SK-N-SH treated with all-trans-retinoic acid at 6 μM for 48 hours (cell line): ENCODE results near the gene ARID1A.

Source experiments
- ARNTL ChIP-seq: fragments of 450-650 bp; formaldehyde crosslinking; IDR thresholded peaks from 2 replicates; pipeline ENCODE4 v1.5.0; 2020; ENCODE audit warnings: low read depth, mild to moderate bottlenecking, moderate library complexity, borderline replicate concordance
- CREB5 ChIP-seq: fragments of 250-450 bp; sonication (Bioruptor Pico); IDR thresholded peaks from 2 replicates; pipeline ENCODE4 v1.5.1; 2020; ENCODE audit warnings: low read depth, mild to moderate bottlenecking, moderate library complexity
- ESRRG ChIP-seq: fragments of 250-450 bp; sonication (Bioruptor Pico); IDR thresholded peaks from 2 replicates; pipeline ENCODE4 v1.6.1; 2021; ENCODE audit warnings: mild to moderate bottlenecking
- GLIS3 ChIP-seq: fragments of 250-450 bp; sonication (Bioruptor Pico); IDR thresholded peaks from 2 replicates; pipeline ENCODE4 v1.5.0; 2020; ENCODE audit warnings: mild to moderate bottlenecking, moderate library complexity
- PATZ1 ChIP-seq: fragments of 250-450 bp; sonication (Bioruptor Pico); IDR thresholded peaks from 2 replicates; pipeline ENCODE4 v1.8.0; 2020; ENCODE audit warnings: mild to moderate bottlenecking, moderate library complexity, borderline replicate concordance
- POU6F1 ChIP-seq: fragments of 250-450 bp; sonication (Bioruptor Pico); IDR thresholded peaks from 2 replicates; pipeline ENCODE4 v1.8.0; 2021; ENCODE audit warnings: low read depth, mild to moderate bottlenecking, moderate library complexity, borderline replicate concordance
- PPARA ChIP-seq: fragments of 250-450 bp; sonication (Bioruptor Pico); IDR thresholded peaks from 2 replicates; pipeline ENCODE4 v1.5.0; 2020; ENCODE audit warnings: mild to moderate bottlenecking, borderline replicate concordance
- RARB ChIP-seq: fragments of 250-450 bp; sonication (Bioruptor Pico); IDR thresholded peaks from 2 replicates; pipeline ENCODE4 v1.8.0; 2021; ENCODE audit warnings: mild to moderate bottlenecking, moderate library complexity
- TCF4 ChIP-seq: fragments of 250-450 bp; sonication (Bioruptor Pico); IDR thresholded peaks from 2 replicates; pipeline ENCODE4 v1.8.0; 2021; ENCODE audit warnings: mild to moderate bottlenecking, moderate library complexity, borderline replicate concordance
- TSHZ2 ChIP-seq: fragments of 250-450 bp; sonication (Bioruptor Pico); IDR thresholded peaks from 2 replicates; pipeline ENCODE4 v1.5.0; 2020; ENCODE audit warnings: mild to moderate bottlenecking, moderate library complexity
- ZC3H10 ChIP-seq: fragments of 250-450 bp; sonication (Bioruptor Pico); IDR thresholded peaks from 2 replicates; pipeline ENCODE4 v1.5.1; 2021; ENCODE audit warnings: mild to moderate bottlenecking, moderate library complexity
- ZFP3 ChIP-seq: fragments of 250-450 bp; sonication (Bioruptor Pico); IDR thresholded peaks from 2 replicates; pipeline ENCODE4 v1.5.0; 2020; ENCODE audit warnings: mild to moderate bottlenecking, moderate library complexity
- ZFP30 ChIP-seq: fragments of 450-650 bp; formaldehyde crosslinking; IDR thresholded peaks from 2 replicates; pipeline ENCODE4 v1.5.0; 2022; ENCODE audit warnings: mild to moderate bottlenecking, moderate library complexity

GRCh38 chr1:26797627-26798026 is 101.8 kb downstream of the ARID1A start:
- no peak for TF ChIP-seq TCF4 (CRISPR knock-in tag)
- TF ChIP-seq CREB5 (CRISPR knock-in tag), result no peak
- TF ChIP-seq PATZ1, result no peak
- no peak for TF ChIP-seq ZFP30 (CRISPR knock-in tag)
- TF ChIP-seq GLIS3 (CRISPR knock-in tag), result no peak
- no peak for TF ChIP-seq ESRRG (CRISPR knock-in tag)
- TF ChIP-seq PPARA (CRISPR knock-in tag), result no peak
- no peak for TF ChIP-seq POU6F1 (CRISPR knock-in tag)
- TF ChIP-seq RARB (CRISPR knock-in tag), result no peak
- TF ChIP-seq ZFP3, result no peak
- TF ChIP-seq ARNTL (CRISPR knock-in tag), result no peak
- no peak for TF ChIP-seq TSHZ2 (CRISPR knock-in tag)
- TF ChIP-seq ZC3H10 (CRISPR knock-in tag), result no peak
